Suprapubic skin (tissue), 3 donors: Measurements from ENCODE around the gene RAB44.

Experiments
- POLR2A ChIP-seq, 2 donors: fragments of 450-650 bp; IDR thresholded peaks; one replicate each; pipeline ENCODE4 v1.6.1; 2017; ENCODE audit warnings: antibody characterized with exemption in 2 of 2, mild to moderate bottlenecking in 2 of 2, moderate library complexity in 2 of 2
- TF ChIP-seq, protein P1 (sequence below), 2 donors: fragments of 200-600 bp in 1 of 2; fragments of 450-650 bp in 1 of 2; sonication (generic) in 1 of 2; IDR thresholded peaks; one replicate each; pipeline ENCODE4 v1.5.1; 2016 to 2019; ENCODE audit warnings: antibody characterized with exemption in 2 of 2, mild to moderate bottlenecking in 1 of 2, moderate library complexity in 1 of 2

DNA sequence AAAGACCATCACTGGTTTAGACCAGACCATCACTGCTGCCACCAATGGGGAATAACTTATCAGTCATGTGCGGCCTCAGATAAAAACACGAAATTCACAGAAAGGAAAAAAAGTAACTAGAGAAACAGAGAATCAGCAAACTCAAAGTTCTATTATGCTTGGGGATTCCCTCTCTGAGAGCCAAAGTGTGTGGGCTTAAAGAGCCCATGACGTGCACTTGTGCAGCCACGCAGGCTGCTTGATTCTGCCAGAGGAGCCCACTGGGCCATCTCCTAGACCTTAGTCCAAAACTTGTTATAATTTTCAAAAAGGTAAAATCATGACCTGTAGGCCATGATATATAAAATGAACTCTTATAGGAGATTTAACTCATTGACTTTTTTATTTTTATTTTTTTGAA is 15.2 kb downstream of the RAB44 start:
- TF ChIP-seq, protein P1, sequence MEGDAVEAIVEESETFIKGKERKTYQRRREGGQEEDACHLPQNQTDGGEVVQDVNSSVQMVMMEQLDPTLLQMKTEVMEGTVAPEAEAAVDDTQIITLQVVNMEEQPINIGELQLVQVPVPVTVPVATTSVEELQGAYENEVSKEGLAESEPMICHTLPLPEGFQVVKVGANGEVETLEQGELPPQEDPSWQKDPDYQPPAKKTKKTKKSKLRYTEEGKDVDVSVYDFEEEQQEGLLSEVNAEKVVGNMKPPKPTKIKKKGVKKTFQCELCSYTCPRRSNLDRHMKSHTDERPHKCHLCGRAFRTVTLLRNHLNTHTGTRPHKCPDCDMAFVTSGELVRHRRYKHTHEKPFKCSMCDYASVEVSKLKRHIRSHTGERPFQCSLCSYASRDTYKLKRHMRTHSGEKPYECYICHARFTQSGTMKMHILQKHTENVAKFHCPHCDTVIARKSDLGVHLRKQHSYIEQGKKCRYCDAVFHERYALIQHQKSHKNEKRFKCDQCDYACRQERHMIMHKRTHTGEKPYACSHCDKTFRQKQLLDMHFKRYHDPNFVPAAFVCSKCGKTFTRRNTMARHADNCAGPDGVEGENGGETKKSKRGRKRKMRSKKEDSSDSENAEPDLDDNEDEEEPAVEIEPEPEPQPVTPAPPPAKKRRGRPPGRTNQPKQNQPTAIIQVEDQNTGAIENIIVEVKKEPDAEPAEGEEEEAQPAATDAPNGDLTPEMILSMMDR (IDR thresholded peaks at IDR 0.05), result no peak
- no peak for TF ChIP-seq POLR2A (IDR thresholded peaks at IDR 0.05)
